Lower leg skin (tissue), 4 donors: ENCODE data around the gene MCFD2. TPM values are rescaled to one million over a fixed set of nuclear protein-coding genes. Genes with fewer than 3 reads are reported as not detected.

Experiments
- DNase-seq, 2 donors: peaks; one replicate each; pipeline ENCODE4 v3.0.0-alpha.2; 2019; ENCODE audit warnings: low spot score in 2 of 2
- H3K4me3 ChIP-seq: fragments of 200-600 bp; sonication (generic); 2 replicates; pipeline ENCODE4 v1.5.1; 2017; ENCODE audit warnings: mild to moderate bottlenecking, low read depth; ENCODE audit not compliant: poor library complexity, severe bottlenecking
- CTCF ChIP-seq, 3 donors: fragments of 450-650 bp; IDR thresholded peaks; one replicate each; pipeline ENCODE4 v1.5.1; 2016; ENCODE audit warnings: antibody characterized with exemption in 3 of 3, mild to moderate bottlenecking in 3 of 3, moderate library complexity in 2 of 3
- POLR2A ChIP-seq, 2 donors: fragments of 450-650 bp; IDR thresholded peaks; one replicate each; pipeline ENCODE4 v1.6.1; 2016 to 2017; ENCODE audit warnings: antibody characterized with exemption in 2 of 2, mild to moderate bottlenecking in 1 of 2, moderate library complexity in 1 of 2
- WGBS, 2 donors: methylation state at CpG; one replicate each; pipeline ENCODE4 v1.1.5; 2018; 5-methylcytosine and 5-hydroxymethylcytosine counted together
- intact Hi-C: fragments of 100-400 bp; cut with DNase I; formaldehyde crosslinking; loops from one replicate; pipeline ENCODE4 v1.15.0; 2023; ENCODE audit warnings: low total_unique reads
- total RNA-seq, 4 donors: library from RNA; depleted of rRNA; stranded (reverse); fragments of >200 nt; gene quantifications; one replicate each; pipeline ENCODE4 v1.1.0, GENCODE V29; 2016

Gene MCFD2
- total RNA-seq, 4 donors from 2014 or later = 32.4 to 43.3 (median 36.1) TPM

- TF ChIP-seq POLR2A (IDR thresholded peaks at IDR 0.05) (no peak), CTCF (IDR thresholded peaks at IDR 0.05) (no peak)
- H3K4me3 ChIP-seq = no peak overlapping the region
- intact Hi-C loops = no loop called here
- no peak for DNase-seq
Observed at GRCh38 chr2:46902465-46902864, 13.1 kb downstream of the MCFD2 start.

- TF ChIP-seq CTCF (IDR thresholded peaks at IDR 0.05) (no peak), POLR2A (IDR thresholded peaks at IDR 0.05) (no peak)
- intact Hi-C loops = no loop called here
- H3K4me3 ChIP-seq = no peak overlapping the region
- no peak for DNase-seq
- WGBS, 2 donors = 78 to 89% methylated on average over 2 of the region's 2 CpGs
Observed at GRCh38 chr2:46901611-46902010, 14.0 kb downstream of the MCFD2 start.

GRCh38 chr2:46900381-46900780, 15.2 kb downstream of the MCFD2 start:
- DNase-seq = peak in 1 of 2 donors; percentile 5
- 78 to 80% methylated on average over 3 of the region's 3 CpGs for WGBS, 2 donors
- TF ChIP-seq CTCF (IDR thresholded peaks at IDR 0.05) = no peak
- TF ChIP-seq POLR2A (IDR thresholded peaks at IDR 0.05) = no peak
- no peak overlapping the region for H3K4me3 ChIP-seq
- intact Hi-C loops = no loop called here

GRCh38 chr2:46899053-46899452, 16.6 kb downstream of the MCFD2 start:
- intact Hi-C loops = no loop called here
- WGBS, 2 donors = 93 to 95% methylated on average over 17 of the region's 17 CpGs
- DNase-seq = peak in 1 of 2 donors; percentile 32
- no peak for TF ChIP-seq CTCF (IDR thresholded peaks at IDR 0.05)
- no peak for TF ChIP-seq POLR2A (IDR thresholded peaks at IDR 0.05)
- H3K4me3 ChIP-seq = no peak overlapping the region

- TF ChIP-seq CTCF (IDR thresholded peaks at IDR 0.05) = no peak
- TF ChIP-seq POLR2A (IDR thresholded peaks at IDR 0.05) = no peak
- peak in 1 of 2 donors; percentile 13 for DNase-seq
- intact Hi-C loops = no loop called here
- no peak overlapping the region for H3K4me3 ChIP-seq
- WGBS, 2 donors = 63 to 72% methylated on average over 5 of the region's 5 CpGs
Observed at GRCh38 chr2:46898024-46898423, 17.6 kb downstream of the MCFD2 start.

- TF ChIP-seq POLR2A (IDR thresholded peaks at IDR 0.05) (no peak), CTCF (IDR thresholded peaks at IDR 0.05) (no peak)
- DNase-seq = no peak
- intact Hi-C loops = no loop called here
- no peak overlapping the region for H3K4me3 ChIP-seq
- 75 to 88% methylated on average over 3 of the region's 3 CpGs for WGBS, 2 donors
Observed at GRCh38 chr2:46893269-46893939, 22.2 kb downstream of the MCFD2 start.
